Trophoblast cell (in vitro differentiated cells and primary cell): ENCODE results near the gene TAAR1.
"Not testable (repeated sequence)": the region's sequence is repeated elsewhere in the genome, so short reads cannot be mapped to it uniquely, and the experiment has no call there.

ENCODE experiments used
- DNase-seq, 2 donors: peaks; one replicate each; pipeline ENCODE4 v3.0.0-alpha.2; 2016
- H2AFZ ChIP-seq: 2 replicates; pipeline ENCODE4 v1.6.1; 2013; ENCODE audit warnings: low read length, moderate library complexity, mild to moderate bottlenecking; ENCODE audit not compliant: insufficient read depth, poor library complexity
- H2AK5ac ChIP-seq: 2 replicates; pipeline ENCODE4 v1.6.1; 2013; ENCODE audit warnings: mild to moderate bottlenecking, low read length
- H2BK120ac ChIP-seq: 2 replicates; pipeline ENCODE4 v1.6.1; 2013; ENCODE audit warnings: low read length, mild to moderate bottlenecking, moderate library complexity; ENCODE audit not compliant: insufficient read depth, poor library complexity
- H2BK12ac ChIP-seq: 2 replicates; pipeline ENCODE4 v1.6.1; 2013; ENCODE audit warnings: mild to moderate bottlenecking, low read length, moderate library complexity
- H2BK5ac ChIP-seq: 2 replicates; pipeline ENCODE4 v1.6.1; 2013; ENCODE audit warnings: low read length, low read depth, moderate library complexity, mild to moderate bottlenecking; ENCODE audit not compliant: poor library complexity
- H3K14ac ChIP-seq: 2 replicates; pipeline ENCODE4 v1.6.1; 2013; ENCODE audit warnings: mild to moderate bottlenecking, low read length
- H3K18ac ChIP-seq: 2 replicates; pipeline ENCODE4 v1.6.1; 2013; ENCODE audit warnings: mild to moderate bottlenecking, low read length
- H3K23ac ChIP-seq: 2 replicates; pipeline ENCODE4 v1.6.1; 2013; ENCODE audit warnings: low read length
- H3K27ac ChIP-seq: 2 replicates; pipeline ENCODE4 v1.5.1; 2013; ENCODE audit warnings: low read depth, mild to moderate bottlenecking, inconsistent platforms, low read length, moderate library complexity
- H3K27me3 ChIP-seq: 2 replicates; pipeline ENCODE4 v1.6.1; 2013; ENCODE audit warnings: inconsistent platforms, mild to moderate bottlenecking, low read length, moderate library complexity; ENCODE audit not compliant: insufficient read depth
- H3K36me3 ChIP-seq, 2 experiments: 1 replicate in 1 of 2; 2 replicates in 1 of 2; pipeline ENCODE4 v1.6.1; 2013; ENCODE audit warnings: low read length in 2 of 2, mild to moderate bottlenecking in 2 of 2, moderate library complexity in 1 of 2; ENCODE audit not compliant: insufficient read depth in 2 of 2, control insufficient read depth in 1 of 2
- H3K4ac ChIP-seq: 2 replicates; pipeline ENCODE4 v1.6.1; 2013; ENCODE audit warnings: low read depth, mild to moderate bottlenecking, low read length, moderate library complexity
- H3K4me1 ChIP-seq, 2 experiments: 1 replicate in 1 of 2; 2 replicates in 1 of 2; pipeline ENCODE4 v1.6.1; 2013; ENCODE audit warnings: low read length in 2 of 2, mild to moderate bottlenecking in 2 of 2, moderate library complexity in 1 of 2; ENCODE audit not compliant: insufficient read depth in 2 of 2, control insufficient read depth in 1 of 2
- H3K4me2 ChIP-seq: 2 replicates; pipeline ENCODE4 v1.6.1; 2013; ENCODE audit warnings: inconsistent platforms, mild to moderate bottlenecking, low read length, moderate library complexity
- H3K4me3 ChIP-seq: 2 replicates; pipeline ENCODE4 v1.5.1; 2013; ENCODE audit warnings: mild to moderate bottlenecking, low read depth, low read length, inconsistent platforms
- H3K79me1 ChIP-seq: one replicate; pipeline ENCODE4 v1.6.1; 2013; ENCODE audit warnings: low read length
- H3K79me2 ChIP-seq: 2 replicates; pipeline ENCODE4 v1.6.1; 2013; ENCODE audit warnings: low read length, mild to moderate bottlenecking; ENCODE audit not compliant: control insufficient read depth, insufficient read depth, poor library complexity
- H3K9ac ChIP-seq: 2 replicates; pipeline ENCODE4 v1.6.1; 2013; ENCODE audit warnings: mild to moderate bottlenecking, low read length
- H3K9me3 ChIP-seq: 2 replicates; pipeline ENCODE4 v1.6.1; 2013; ENCODE audit warnings: low read depth, mild to moderate bottlenecking, control low read depth, inconsistent platforms, low read length; ENCODE audit not compliant: insufficient read depth
- H4K12ac ChIP-seq: 2 replicates; pipeline ENCODE4 v1.6.1; 2013; ENCODE audit warnings: low read depth, mild to moderate bottlenecking, low read length, moderate library complexity
- H4K8ac ChIP-seq: 2 replicates; pipeline ENCODE4 v1.6.1; 2013; ENCODE audit warnings: low read depth, mild to moderate bottlenecking, low read length, moderate library complexity
- H4K91ac ChIP-seq: one replicate; pipeline ENCODE4 v1.6.1; 2013; ENCODE audit warnings: low read depth, mild to moderate bottlenecking, low read length, moderate library complexity
- WGBS: extraction: QIAGEN DNeasy Blood & Tissue Kit; methylation state at CpG from one replicate; pipeline ENCODE4 v1.1.7; 2013; ENCODE audit warnings: missing lambda C conversion rate; ENCODE audit not compliant: insufficient read length, insufficient coverage; ENCODE audit errors: extremely low coverage; 5-methylcytosine and 5-hydroxymethylcytosine counted together

TAAR1 gene

DNA sequence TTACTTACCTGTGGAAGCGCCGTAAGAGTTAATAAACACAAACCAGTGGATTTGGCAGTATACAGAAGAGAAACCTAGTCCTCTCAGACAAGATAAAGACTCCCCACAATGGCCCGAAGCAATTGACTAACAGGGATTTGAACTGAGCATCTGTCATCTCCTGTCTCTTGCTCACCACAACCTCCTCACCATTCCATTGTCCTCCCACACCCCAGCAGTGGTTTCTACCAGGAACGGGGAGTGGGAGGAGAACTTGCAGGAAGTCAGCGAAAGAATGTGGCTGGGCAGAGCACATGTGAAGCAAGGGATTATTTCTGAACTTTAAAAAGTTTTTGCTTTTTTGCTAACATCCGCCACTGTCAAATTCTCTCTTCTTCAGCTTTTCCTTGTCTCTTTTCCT lies 24.6 kb upstream of the TAAR1 start:
- Histone ChIP-seq H3K4me3 (no peak overlapping the region), H2BK12ac (no peak overlapping the region), H3K27me3 (no peaks in the 10 kb centered on the region), H4K8ac (peak overlapping the region; percentile 43), H3K23ac (no peak overlapping the region), H3K79me1 (no peaks in the 10 kb centered on the region), H3K27ac (no peak overlapping the region), H3K79me2 (no peaks in the 10 kb centered on the region), H2BK5ac (no peak overlapping the region), H4K12ac (no peak overlapping the region), H3K4me2 (no peak overlapping the region), H3K14ac (no peak overlapping the region), H3K18ac (no peak overlapping the region), H3K4ac (no peak overlapping the region), H2BK120ac (no peak overlapping the region), H3K4me1 (peaks cover 0 to 4% of the 10 kb centered on the region in 2 experiments), H3K9me3 (no peaks in the 10 kb centered on the region), H2AFZ (no peak overlapping the region), H4K91ac (no peak overlapping the region), H2AK5ac (no peak overlapping the region), H3K9ac (no peak overlapping the region), H3K36me3 (no peaks in the 10 kb centered on the region)
- DNase-seq = peak; percentile 33 to 40
- WGBS = no CpG with 5 or more reads among the region's 6 CpGs

DNA sequence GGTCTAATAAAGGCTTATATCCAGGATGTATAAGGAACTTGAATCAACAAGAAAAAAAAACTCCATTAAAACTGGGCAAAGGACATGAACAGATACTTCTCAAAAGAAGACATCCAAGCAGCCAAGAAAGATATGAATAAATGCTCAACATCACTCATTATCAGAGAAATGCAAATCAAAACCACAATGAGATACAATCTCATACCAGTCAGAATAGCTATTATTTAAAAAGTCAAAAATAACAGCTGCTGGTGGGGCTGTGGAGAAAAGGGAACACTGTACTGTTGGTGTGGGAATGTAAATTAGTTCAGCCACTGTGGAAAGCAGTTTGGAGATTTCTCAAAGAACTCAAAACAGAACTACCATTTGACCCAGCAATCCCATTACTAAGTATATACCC lies 20.1 kb upstream of the TAAR1 start:
- H3K4me3 ChIP-seq, H4K91ac ChIP-seq, H2BK12ac ChIP-seq, H3K14ac ChIP-seq, H3K27ac ChIP-seq, H3K4me1 ChIP-seq, H3K9me3 ChIP-seq, H3K9ac ChIP-seq, H3K23ac ChIP-seq, H4K12ac ChIP-seq, H3K4me2 ChIP-seq, H3K79me1 ChIP-seq, H2BK120ac ChIP-seq, H3K36me3 ChIP-seq, H2AFZ ChIP-seq, H3K4ac ChIP-seq, H3K18ac ChIP-seq, H4K8ac ChIP-seq, H3K27me3 ChIP-seq, H2BK5ac ChIP-seq, H3K79me2 ChIP-seq, H2AK5ac ChIP-seq: not testable (repeated sequence)
- peak in 1 of 2 donors; percentile 12 for DNase-seq

DNA sequence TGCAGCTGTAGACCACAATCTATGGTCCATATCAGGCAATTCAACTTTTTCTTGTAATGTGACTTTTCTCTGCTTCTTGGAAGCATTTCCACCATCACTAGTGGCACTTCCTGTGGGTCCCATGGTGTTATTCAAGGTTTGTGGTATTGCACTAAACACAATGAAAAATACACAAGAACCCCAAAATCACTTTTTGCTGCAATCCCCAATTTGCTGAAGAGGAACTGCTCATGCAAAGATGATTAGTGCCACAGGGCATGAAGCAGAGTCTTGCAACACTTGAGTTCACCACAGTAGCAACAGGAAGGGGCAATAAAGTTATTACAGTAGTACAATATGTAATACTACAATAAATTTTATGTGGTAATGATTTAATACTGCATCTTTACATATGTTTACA lies 16.8 kb upstream of the TAAR1 start:
- no peaks in the 10 kb centered on the region for H3K9me3 ChIP-seq
- no peak overlapping the region for H3K23ac ChIP-seq
- no peak overlapping the region for H2AK5ac ChIP-seq
- H2BK12ac ChIP-seq = no peak overlapping the region
- H4K12ac ChIP-seq = no peak overlapping the region
- no peak overlapping the region for H2BK120ac ChIP-seq
- H4K91ac ChIP-seq = no peak overlapping the region
- H3K14ac ChIP-seq = no peak overlapping the region
- H2BK5ac ChIP-seq = no peak overlapping the region
- H3K27ac ChIP-seq = no peak overlapping the region
- H2AFZ ChIP-seq = no peak overlapping the region
- H3K4me2 ChIP-seq = no peak overlapping the region
- H3K18ac ChIP-seq = no peak overlapping the region
- no peaks in the 10 kb centered on the region for H3K79me2 ChIP-seq
- no peaks in the 10 kb centered on the region for H3K79me1 ChIP-seq
- no peak overlapping the region for H4K8ac ChIP-seq
- no peaks in the 10 kb centered on the region for H3K27me3 ChIP-seq
- no peak overlapping the region for H3K9ac ChIP-seq
- H3K4ac ChIP-seq = no peak overlapping the region
- no peak for DNase-seq
- H3K36me3 ChIP-seq = no peaks in the 10 kb centered on the region
- H3K4me3 ChIP-seq = no peak overlapping the region
- H3K4me1 ChIP-seq = no peaks in the 10 kb centered on the region

DNA sequence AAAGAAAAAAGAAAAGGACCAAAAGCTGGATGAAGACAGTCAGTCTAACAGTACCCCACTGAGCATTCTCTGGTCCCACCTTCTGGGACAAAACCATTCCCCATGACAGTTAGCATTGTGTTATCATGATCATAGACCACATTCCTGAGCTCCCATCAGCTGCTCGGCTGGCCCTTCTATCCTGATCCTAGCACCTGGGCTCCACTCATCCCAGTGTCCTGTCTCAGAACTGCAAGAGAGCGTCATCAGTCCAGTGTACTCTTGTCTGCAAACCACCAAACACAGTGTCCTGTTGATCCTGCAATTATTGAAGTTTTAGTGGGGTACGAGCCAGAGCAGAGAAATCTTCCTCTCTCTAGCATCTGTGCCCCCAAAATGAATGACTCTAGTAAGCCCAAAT lies 16.0 kb upstream of the TAAR1 start:
- Histone ChIP-seq H3K4ac (no peak overlapping the region), H3K9ac (no peak overlapping the region), H3K79me2 (no peaks in the 10 kb centered on the region), H4K12ac (no peak overlapping the region), H2BK120ac (no peak overlapping the region), H2BK5ac (no peak overlapping the region), H3K18ac (no peak overlapping the region), H3K36me3 (no peaks in the 10 kb centered on the region), H3K27me3 (no peaks in the 10 kb centered on the region), H3K4me1 (no peaks in the 10 kb centered on the region), H2AK5ac (no peak overlapping the region), H4K91ac (no peak overlapping the region), H2BK12ac (no peak overlapping the region), H4K8ac (no peak overlapping the region), H3K4me3 (no peak overlapping the region), H3K23ac (no peak overlapping the region), H3K79me1 (no peaks in the 10 kb centered on the region), H3K14ac (no peak overlapping the region), H2AFZ (no peak overlapping the region), H3K9me3 (no peaks in the 10 kb centered on the region), H3K4me2 (no peak overlapping the region), H3K27ac (no peak overlapping the region)
- no peak for DNase-seq
- no CpG with 5 or more reads among the region's 3 CpGs for WGBS
